ENCODE data around the gene LRRC46.

GRCh38 chr17:47840001-47840741 is 8.7 kb downstream of the LRRC46 start:
- TF ChIP-seq CTCF (IDR thresholded peaks at IDR 0.05; ENCODE audit: low read length): no peak
- TF ChIP-seq EZH2 (IDR thresholded peaks at IDR 0.05; ENCODE audit: borderline replicate concordance, low read length): no peak
